Amniotic epithelial cell (primary cell): ENCODE results near the gene ME3.

Source experiments
- DNase-seq: peaks from one replicate; pipeline ENCODE4 v3.0.0-alpha.2; 2010; ENCODE audit warnings: low read depth

Gene ME3

DNA sequence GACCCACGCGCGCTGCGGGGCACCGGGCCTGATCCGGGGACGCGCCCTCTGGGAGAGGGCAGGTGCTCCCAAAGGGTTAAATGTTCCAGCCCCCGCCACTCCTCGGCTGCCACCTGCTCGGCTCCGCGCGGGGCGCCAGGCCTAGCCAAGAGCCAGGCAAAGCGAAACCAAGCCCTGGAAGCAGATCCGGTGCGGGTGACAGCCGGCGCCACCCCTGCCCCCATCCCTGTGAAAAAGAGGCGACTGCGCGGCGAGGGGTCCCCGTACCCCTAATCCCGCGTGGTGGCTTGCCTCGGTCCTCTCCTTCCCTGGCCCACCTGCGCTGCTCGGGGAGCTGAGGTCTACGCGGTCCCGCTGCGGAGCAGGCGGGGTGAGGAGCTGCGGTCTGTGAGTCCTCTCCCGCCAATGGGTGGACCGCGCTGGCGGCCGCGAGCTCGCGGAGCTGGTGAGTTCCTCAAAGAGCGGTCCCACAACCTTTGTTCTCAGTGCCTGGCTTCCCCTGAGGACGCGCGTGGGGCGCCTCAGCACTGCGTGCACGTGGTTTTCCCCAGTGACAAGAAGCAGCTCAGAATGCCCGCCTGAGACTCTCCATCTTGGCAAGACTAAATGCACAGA lies at the start of gene ME3:
ME3 (minus strand) TSS at position 610 of the 615 bp plus-strand sequence.
- no peak for DNase-seq

DNA sequence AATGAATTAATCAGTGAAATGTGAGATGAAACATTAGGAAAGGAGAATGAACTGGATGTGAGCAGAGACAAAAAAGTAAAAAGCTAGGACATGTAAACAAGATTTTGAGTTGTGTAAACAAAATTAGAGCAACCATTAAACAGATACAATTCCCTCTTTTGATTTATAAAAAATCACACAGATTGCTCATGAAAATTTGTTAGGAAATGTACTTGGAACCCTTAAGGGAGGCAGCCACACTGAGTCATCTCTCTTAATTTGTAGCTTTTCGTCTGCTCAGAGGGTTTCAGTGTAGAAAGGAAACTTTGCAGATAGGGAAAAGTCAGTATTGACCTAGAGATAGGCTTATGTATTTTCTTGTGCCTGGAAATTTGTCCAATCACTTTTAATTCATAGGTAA lies 49.6 kb upstream of the ME3 start:
- DNase-seq = peak; percentile 82

DNA sequence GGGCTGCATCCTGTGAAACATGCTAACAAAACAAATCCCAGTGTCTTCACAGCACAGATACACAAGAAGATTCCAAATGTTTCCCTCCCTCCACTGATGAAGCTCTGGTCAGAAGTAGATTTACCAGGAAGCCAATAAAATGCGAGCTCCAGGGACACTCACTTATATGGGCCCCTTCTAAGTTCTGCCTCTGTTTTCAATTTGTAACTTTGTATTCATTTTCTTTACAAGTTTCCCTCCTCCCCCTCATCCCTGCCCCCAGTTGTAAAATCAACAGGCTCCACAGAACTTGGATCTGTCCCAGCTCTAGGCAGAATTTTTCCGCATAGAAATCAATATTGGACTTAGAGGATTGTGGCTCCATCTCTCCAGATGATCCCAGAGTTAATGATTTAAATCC lies 48.1 kb upstream of the ME3 start:
- no peak for DNase-seq

DNA sequence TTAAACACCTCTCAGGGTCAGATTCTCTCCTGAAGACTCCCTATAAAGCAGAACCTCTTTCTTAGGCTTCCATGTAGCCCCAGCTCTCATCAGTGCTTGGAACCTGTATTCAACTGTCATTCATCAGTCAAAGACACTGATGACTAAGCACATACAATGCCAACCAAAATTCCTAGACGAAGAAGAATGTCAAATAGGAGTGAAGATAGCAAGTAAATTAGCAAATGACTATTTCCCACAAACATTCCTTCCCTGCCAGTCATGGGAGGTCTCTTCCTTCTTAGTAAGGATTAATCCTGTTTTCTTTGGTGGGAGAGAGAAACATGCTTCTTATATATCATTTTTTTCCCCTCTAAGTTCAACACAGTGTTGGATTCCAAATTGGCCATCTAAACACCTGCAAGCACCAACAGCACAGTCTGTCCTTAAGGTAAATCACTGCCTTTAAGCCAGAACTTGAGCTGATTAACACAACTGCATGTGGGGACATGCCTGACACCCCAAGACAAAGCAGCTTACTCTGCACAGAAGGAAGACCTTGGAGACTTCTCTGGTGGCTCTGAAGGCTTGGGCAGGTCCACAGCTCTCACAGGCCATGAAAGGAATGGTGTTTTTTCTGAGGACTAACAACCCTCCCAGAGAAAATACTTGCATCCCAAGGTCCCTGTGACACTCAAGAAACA lies 47.5 kb upstream of the ME3 start:
- peak; percentile 95 for DNase-seq

DNA sequence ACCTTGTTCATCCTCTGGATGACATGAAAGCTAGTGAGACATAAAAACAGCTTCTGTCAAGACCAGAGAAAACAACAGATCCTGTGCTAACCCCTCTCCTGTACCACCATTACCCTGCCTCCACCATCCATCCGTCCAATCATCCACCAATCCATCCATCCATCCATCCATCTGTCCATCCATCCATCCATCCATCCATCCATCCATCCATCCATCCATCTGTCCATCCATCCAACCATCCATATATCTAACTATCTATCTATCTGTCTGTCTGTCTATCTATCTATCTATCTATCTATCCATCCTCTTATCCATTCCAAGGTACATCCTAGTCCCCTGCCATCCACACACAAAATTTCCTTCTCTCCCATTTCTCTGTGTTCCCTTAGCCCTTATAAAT lies 46.6 kb upstream of the ME3 start:
- DNase-seq = no peak

DNA sequence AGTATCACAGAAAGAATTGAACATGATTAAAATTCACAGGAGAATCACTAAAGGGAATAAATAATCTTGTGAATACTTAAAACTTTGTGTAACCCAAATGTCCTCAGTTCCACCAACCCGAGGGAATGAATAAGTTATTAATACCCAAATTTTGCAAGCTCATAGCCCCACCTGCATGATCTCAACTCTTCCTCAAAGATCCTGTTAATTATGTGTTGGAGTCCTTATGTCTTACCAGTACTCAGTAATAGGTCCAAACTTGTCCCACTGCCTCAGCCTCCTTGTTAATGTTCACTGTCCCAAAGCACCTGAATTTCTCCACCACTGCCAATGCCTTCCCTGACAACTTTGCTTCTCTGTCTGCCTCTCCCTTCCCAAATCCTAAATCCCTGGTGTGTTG lies 46.1 kb upstream of the ME3 start:
- no peak for DNase-seq

DNA sequence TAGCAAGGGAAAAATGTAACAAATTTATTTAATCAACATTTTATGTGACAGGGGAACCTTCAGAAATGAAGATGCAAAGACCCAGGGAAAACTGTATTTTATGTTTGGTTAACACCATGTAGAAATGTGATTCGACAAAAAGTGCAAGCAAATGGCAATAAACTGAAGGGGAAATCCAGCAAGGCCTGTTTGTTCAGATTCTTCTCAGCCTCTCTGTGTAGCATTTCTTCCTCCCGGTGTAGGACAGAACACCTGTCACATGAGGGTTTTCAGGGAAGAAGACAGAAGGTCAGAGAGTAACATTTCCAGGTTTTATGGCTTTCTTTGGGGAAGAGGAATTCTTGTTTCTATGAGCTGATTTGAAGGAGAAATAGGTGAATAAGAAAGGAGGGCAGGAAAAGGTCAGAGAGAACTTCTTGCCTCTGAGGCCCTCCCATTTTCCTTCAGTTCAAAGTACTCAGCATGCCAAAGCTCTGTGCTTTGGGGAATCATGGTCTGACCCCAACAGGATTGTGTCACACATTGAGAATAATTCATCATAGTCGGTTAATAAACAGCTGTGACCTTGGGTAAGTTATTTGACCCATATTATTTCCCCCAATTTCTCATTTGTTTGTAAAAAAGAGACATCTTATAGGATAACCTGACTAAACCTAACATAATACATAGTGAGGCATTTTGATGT lies 45.5 kb upstream of the ME3 start:
- DNase-seq = peak; percentile 45

DNA sequence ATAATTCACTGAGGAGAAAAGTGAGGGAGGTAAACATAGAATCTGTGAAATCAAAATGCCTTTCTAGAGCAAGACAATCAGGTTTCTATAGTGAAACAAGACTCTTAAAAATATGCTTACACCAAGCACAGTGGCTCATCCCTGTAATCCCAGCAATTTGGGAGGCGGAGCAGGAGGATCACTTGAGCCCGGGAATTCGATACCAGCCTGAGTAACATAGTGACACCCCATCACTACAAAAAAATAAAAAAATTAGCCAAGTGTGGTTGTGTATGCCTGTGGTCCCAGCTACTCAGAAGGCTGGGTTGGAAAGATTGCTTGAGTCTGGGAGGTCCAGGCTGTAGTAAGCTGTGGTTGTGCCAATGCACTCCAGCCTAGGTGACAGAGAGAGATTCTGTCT lies 43.2 kb upstream of the ME3 start:
- DNase-seq = no peak

DNA sequence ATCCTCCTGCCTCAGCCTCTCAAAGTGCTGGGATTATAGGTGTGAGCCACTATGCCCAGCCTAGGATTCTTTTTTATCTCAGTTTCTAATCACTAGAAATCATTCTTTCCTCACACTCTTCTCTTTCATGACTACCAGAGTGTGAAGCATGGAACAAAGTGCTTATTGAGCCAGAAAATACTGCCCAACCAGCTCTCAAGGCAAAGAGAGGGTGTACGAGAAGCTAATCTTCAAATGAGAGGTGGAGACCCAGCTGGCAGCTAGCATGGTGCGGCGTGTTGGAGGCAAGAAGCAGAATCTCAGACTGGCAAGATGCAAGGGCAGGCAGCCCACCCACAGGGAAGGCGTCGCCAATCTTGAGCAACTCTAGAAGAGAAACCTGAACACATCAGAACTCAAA lies 41.1 kb upstream of the ME3 start:
- DNase-seq = no peak

DNA sequence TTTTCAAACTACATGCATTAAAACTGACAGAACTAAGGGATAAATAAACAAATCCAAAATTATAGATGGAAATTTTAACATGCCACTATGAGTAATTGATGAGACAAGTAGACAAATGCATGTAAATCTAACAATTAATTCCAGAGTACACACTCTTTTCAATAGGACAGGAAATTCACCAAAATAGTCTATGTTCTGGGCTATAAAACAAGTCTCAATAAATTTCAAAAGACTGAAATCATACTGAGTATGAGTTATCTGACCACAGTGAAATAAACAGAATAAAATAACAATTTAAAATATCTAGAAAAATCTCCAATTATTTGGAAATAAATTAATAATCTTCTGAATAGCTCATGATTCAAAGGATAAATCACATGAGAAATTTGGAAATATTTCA lies 38.5 kb upstream of the ME3 start:
- no peak for DNase-seq

DNA sequence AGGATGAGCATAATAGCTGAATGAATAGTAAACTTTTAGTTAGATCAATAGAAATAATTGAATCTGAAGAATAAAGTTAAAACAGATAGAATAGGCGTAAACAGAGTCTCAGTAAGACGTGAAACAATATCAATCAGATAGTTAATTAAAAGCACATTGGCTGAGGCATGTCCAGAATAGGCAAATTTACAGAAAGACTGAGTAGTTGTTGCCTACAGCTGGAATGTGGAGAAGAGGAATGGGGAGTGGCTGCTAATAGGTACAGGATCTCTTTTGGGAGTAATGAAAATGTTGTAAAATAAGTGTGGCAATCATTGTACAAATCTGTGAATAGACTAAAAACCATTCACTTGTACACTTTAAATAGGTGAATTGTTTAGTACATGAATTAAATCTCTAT lies 36.3 kb upstream of the ME3 start:
- no peak for DNase-seq

DNA sequence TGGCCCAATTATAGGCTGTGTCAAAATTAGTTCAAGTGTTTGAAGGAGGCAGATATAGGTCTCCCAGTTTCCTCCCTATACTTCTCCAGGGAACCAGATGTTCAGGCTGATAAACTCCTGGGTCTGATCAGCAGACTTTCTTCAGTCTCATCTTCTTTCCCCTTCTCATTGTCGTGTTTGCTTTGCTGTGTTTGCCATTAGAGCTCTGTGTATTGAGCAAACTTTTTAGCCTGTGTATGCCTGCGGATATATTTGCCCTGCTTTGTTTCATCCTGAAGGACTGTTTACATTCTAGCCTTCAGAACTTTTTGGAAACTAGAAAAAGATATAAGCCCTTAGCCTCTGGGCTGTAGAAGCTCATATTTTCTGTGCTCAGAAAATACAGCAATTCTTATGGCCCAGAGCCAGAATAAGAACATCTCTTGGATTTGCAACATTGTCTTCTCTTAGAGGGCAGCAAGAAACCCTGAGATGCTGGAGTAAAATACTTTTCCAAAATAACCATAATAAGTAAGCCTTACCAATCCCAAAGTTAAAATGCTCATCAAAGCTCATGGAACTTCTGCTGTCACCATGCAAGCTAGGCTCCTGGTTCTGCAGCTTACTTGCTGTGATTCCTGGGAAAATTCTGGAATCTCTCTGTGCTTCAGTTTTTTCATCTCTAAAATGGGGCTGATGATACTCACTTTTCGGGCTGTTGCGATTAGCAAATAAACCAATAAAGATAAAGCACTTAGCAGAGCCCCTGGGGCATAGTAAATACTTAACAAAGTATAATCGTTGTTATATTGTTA lies 34.1 kb upstream of the ME3 start:
- DNase-seq = no peak

DNA sequence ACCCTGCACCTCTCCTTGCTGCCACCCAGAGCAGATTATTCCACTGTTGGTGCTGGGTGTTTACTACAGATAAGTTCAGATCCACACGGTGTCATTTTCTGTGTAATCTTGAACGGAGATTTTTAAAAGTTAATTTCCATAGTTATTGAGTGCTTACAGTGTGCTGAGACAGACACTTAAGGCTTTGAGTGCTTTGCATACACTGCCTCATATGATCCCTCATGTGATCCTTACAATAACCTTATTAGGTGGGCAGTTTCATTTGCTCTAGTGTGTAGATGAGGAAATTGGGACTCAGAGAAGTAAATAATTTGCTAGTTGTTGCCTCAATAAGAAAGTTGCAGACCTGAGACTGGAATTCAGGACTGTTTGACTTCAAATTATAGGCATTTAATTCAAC lies 32.3 kb upstream of the ME3 start:
- DNase-seq = no peak

DNA sequence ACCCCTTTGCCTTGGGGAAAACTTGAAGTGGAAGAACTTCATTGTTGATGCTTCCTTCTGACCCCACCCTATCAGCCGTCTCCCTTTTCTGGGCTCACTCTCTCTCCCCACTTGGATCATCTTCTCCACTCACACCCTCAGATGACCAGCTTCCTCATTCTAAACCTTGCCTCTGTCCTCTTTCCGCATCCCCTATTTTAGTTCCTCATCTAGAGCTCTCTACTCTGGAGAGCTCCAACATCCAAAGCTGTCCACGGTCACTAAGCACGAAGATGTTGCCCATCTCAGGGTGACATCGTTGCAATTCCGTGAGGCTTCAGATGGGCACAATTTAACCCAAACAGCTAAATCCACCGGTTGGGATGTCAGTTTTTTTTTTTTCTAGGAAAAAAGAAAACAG lies 31.6 kb upstream of the ME3 start:
- DNase-seq = no peak

DNA sequence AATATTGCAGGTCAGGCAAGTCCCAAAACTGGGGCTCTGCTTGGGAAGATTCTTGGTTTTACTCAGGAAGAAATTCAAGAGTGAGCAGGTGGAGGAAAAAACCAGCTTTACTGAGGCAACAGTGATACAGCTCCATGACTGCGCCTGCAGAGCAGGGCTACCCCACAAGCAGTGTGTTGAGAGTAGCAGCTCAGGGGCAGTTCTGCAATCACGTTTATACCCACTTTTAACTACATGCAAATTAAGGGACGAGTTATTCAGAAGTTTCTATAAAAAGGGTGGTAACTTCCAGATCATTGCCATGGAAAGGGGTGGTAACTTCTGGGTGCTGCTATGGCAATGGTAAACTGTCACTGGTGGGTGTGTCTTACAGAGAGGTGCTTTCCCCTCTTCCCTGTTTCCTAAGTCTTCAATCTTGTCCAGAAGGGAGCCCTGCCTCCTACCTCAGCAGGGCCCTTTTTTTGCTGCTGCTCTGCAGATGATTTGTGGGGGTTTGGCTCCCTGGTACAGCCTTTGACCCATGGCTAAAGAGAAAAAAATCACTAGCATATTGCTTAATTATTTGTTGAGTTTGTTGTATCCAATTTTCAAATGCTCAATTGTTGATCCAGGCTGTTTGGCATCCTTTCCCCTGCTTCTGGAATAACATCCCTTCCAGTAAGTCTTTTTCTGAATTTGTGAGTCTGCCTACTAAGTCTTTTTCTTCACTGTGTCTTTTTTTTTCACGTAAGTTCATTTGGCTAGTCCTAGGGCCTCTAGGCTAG lies 30.0 kb upstream of the ME3 start:
- no peak for DNase-seq

DNA sequence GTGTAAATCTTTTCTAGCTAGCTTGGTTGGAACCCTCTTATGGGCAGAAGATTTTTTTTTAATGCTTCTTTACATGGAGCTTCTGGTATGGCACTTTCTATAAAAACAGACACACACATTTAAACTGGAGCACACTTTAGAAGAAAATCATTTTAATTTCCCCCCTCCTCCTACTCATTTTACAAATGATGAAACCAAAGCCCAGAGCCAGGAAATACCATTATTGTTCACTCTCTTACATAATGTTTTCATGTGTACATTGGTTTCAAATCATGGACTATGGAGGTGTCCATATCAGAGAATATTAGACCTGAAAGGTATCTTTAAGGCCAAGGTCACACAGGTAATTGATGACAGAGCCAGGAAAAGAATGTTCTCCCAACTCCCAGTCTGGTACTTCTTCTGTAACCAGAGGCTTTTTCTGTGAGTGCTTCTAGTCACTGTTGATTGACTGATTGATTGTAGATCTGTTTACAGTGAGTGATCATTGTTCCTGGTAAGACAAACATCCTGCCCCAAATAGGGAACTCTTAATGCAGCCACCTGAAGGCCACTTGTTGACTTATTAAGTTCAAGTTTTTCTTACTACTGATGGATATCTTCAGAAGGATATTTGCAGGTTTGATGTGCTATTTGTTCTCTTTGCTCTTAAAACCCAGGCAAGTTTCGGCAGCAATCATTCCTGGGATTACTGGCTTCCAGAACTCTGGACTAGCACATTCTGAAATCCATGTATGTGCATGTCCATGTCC lies 26.8 kb upstream of the ME3 start:
- DNase-seq = no peak

DNA sequence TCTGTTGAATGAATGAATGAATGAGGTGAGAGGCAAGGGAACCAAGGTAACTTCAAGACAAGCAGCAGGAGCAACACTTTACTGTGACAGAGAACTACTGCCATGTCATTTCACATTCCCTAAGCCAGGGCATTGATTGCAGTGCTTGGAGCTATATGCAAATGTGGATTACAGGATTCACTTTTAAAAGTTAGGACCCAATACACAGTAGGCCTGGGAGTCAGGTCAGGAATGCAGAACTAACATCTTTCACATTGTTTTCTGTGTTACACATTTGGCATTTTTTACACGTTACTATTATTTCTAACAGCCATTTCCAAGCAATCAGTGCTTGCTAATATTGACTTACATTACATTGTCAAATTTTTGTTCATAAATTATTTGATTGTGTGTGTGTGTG lies 26.2 kb upstream of the ME3 start:
- no peak for DNase-seq

DNA sequence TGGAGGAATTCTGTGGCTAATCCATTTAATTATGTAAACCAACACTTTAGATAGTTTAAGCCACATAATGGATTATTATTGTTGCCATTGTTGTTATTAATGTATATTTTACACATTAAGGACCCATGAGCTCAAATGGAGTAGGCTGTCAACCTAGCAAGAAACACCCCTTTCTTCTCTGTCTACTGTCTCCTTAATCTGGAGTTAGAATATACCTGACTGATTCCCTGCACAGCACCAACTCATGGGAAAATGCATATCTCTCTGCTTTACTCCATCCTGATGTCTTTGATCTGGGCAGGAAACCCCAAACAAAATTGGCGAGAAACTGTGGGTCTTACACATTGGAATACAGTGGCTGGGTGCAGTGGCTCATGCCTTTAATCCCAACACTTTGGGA lies 24.0 kb upstream of the ME3 start:
- DNase-seq = no peak

DNA sequence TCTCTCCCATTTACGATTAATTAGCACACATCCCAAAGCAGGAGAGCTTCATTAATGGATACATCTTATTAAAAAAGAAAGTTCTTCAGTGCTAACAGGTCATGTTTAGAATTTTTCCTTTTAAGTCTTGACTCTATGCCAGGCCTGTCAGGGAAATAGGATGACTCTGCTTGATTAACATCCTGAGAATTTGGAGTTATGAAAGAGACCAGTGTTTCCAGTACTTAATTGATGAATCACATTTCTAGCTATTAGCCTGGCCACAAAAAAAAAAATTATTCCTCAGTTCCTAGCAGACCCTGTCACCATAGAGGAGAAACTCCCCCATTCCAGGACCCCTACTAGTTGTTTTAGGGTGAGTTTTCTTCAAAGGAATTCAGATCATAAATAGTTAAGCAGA lies 23.6 kb upstream of the ME3 start:
- DNase-seq = peak; percentile 95

DNA sequence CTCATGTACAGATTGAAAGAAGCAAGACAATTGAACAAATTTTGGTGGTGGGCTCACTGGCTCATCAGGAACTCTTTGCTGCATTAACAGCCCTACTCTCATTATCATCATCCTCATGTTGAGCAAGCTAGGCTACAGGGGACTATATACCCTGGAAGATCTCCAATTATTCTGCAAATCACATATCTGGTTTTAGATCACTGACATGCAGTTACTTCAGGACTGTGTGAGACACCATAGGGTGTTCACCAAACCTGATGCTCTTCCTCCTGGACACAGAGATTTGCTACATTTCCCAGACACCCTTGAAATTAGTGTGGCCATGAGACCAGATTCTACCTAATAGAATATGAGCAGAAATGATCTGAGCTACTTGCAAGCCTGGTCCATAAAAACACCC lies 23.0 kb upstream of the ME3 start:
- DNase-seq = no peak

DNA sequence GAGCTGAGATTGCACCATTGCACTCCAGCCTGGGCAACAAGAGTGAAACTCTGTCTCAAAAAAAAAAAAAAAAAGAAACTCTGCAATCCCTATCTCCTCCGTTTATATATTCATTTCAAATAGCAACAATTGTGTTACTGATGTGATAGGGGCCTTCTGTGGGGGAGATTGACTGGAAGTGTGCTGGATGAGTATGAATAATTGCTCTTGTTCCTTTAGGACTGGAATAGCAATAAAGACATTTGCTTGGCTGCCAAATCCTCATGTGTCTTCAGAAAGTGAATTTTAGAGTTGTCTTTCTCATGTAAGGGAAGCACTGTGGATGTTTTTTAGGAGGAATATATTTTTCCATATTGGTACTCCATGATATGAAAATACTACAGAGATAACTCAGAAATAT lies 21.1 kb upstream of the ME3 start:
- no peak for DNase-seq
